GM12864 (cell line): ENCODE measurements around the gene CELF2.

Experiments used
- DNase-seq: peaks from one replicate; pipeline ENCODE4 v3.0.0-alpha.2; 2011; ENCODE audit warnings: low read depth
- H3K4me3 ChIP-seq: 2 replicates; pipeline ENCODE4 v1.5.1; 2011; ENCODE audit warnings: mild to moderate bottlenecking, low read depth, low read length, control low read depth
- CTCF ChIP-seq: IDR thresholded peaks from 2 replicates; pipeline ENCODE4 v1.5.1; 2011; ENCODE audit warnings: low read depth, mild to moderate bottlenecking, moderate library complexity, low read length, control low read depth, inconsistent platforms; ENCODE audit errors: missing control alignments

Gene CELF2

DNA sequence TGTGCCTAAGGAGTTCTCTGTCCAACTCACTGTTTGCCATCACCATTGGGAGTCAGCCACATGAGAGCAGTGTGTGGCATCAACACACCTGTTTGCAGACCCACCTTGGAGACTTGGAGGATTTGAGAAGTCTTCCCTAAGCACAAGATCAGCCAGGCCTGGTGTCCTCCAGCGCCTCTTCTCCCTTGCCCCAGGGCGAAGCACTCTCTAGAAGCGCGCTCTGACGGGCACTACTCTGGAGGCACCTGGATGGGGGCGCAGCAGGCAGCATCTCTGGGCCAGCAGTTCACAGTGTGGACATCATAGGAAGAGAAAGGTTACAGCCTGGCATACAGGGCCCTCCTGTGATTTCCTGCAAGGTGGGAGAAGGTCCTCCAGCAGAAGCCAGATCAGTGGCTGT is 289.3 kb downstream of the CELF2 start:
- DNase-seq: no peak
- TF ChIP-seq CTCF: no peak
- H3K4me3 ChIP-seq: no peak overlapping the region

- TF ChIP-seq CTCF: no peak
- DNase-seq: no peak
- H3K4me3 ChIP-seq: no peak overlapping the region
These were observed 290.3 kb downstream of the CELF2 start for GRCh38 chr10:11307937-11308336.

GRCh38 chr10:11311027-11311426 is 293.4 kb downstream of the CELF2 start:
- H3K4me3 ChIP-seq: no peak overlapping the region
- no peak for TF ChIP-seq CTCF
- DNase-seq: no peak

GRCh38 chr10:11313463-11313862 is 295.8 kb downstream of the CELF2 start:
- H3K4me3 ChIP-seq: no peak overlapping the region
- TF ChIP-seq CTCF: no peak

GRCh38 chr10:11317936-11318670 is 300.4 kb downstream of the CELF2 start:
- DNase-seq: no peak
- no peak for TF ChIP-seq CTCF
- H3K4me3 ChIP-seq: no peak overlapping the region

More at GRCh38 chr10:11313463-11313862, 295.8 kb downstream of the CELF2 start:
- no peak for DNase-seq

DNA sequence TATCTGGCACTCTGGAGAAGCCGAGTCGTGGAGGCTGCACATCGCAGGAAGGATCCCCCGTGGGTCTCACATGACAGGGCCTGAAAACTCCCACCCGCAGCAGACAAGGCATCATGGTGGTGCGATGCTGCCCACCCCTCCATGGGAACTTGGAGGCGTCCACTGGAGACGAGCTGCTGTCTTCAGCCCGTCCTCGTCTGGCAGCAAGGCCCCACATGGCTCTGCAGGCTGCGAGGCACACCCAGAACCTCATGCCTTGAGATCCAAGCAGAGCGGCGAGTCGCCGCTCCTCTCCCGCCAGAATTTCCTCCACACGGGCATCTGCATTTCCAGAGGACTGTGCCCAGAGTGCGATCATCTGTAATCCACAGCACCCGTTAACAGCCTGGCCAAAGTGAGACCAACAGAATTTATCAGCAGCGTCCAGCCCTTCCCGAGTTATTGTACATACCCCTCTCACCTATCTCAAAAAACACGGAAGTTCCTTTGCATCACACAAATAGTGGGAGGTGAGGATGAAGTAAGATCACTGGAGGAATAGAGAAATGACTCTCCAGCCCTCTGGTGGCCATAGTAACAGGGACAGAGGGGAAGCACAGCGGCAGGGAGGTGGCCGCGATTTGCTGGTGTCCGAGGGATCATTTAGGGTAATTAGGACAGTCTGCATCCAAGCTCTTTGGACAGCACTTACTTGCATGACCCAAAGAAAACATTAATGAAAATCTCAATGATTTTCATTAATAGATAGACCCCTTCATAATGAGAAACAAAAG is 301.3 kb downstream of the CELF2 start:
- TF ChIP-seq CTCF: no peak
- H3K4me3 ChIP-seq: no peak overlapping the region
- DNase-seq: no peak
